ENCODE measurements around the gene CCL28.
A peak's percentile ranks its signal among the peaks of the same experiment; 100 is the strongest.
"Not testable (repeated sequence)": the region's sequence is repeated elsewhere in the genome, so short reads cannot be mapped to it uniquely, and the experiment has no call there.

CCL28 gene, protein sequence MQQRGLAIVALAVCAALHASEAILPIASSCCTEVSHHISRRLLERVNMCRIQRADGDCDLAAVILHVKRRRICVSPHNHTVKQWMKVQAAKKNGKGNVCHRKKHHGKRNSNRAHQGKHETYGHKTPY

DNA sequence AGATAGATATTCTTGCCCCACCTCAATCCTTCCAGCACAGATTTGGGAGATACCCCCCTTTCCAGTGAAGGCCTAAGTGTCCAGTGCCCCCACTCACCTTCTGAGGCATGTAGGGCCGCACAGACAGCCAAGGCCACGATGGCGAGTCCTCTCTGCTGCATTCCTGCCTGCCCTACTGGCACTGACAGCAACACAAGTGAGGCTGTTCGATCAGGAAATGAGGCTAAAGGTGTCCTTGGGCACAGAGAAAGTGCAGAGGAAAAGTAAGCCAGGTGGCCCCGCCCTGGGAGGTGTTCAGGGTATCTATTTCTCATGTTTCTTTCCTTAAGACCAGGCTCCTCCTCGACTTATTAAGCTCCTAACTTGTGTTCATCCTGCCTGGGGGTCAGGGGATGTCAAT is at the start of gene CCL28:
Gene CCL28 (minus strand): TSS at position 236 of the 400 bp plus-strand sequence. CDS start 75 bp downstream, at position 161.
- TF ChIP-seq, protein P1, sequence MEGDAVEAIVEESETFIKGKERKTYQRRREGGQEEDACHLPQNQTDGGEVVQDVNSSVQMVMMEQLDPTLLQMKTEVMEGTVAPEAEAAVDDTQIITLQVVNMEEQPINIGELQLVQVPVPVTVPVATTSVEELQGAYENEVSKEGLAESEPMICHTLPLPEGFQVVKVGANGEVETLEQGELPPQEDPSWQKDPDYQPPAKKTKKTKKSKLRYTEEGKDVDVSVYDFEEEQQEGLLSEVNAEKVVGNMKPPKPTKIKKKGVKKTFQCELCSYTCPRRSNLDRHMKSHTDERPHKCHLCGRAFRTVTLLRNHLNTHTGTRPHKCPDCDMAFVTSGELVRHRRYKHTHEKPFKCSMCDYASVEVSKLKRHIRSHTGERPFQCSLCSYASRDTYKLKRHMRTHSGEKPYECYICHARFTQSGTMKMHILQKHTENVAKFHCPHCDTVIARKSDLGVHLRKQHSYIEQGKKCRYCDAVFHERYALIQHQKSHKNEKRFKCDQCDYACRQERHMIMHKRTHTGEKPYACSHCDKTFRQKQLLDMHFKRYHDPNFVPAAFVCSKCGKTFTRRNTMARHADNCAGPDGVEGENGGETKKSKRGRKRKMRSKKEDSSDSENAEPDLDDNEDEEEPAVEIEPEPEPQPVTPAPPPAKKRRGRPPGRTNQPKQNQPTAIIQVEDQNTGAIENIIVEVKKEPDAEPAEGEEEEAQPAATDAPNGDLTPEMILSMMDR (conservative IDR thresholded peaks at IDR 0.05; ENCODE audit: control insufficient read depth, insufficient read depth, low read depth, low read length) = no peak
- no peak within 1 kb of the TSS for H3K4me3 ChIP-seq (ENCODE audit: control insufficient read depth, low read depth, low read length)

GRCh38 chr5:43461066-43461465 is 48.9 kb upstream of the CCL28 start:
- TF ChIP-seq, protein P1 (conservative IDR thresholded peaks at IDR 0.05; ENCODE audit: control insufficient read depth, insufficient read depth, low read depth, low read length) = no peak
- H3K4me3 ChIP-seq (ENCODE audit: control insufficient read depth, low read depth, low read length) = no peak overlapping the region
- no peak for DNase-seq (ENCODE audit: low read depth)

More for the DNA sequence above, at the start of gene CCL28:
- no peak for DNase-seq (ENCODE audit: low read depth)

- TF ChIP-seq, protein P1 (conservative IDR thresholded peaks at IDR 0.05; ENCODE audit: control insufficient read depth, insufficient read depth, low read depth, low read length) = no peak
- no peak overlapping the region for H3K4me3 ChIP-seq (ENCODE audit: control insufficient read depth, low read depth, low read length)
- DNase-seq (ENCODE audit: low read depth) = no peak
These were observed 44.4 kb upstream of the CCL28 start for GRCh38 chr5:43456556-43456955.

GRCh38 chr5:43441575-43441974 is 29.4 kb upstream of the CCL28 start:
- not testable (repeated sequence) for DNase-seq (ENCODE audit: low read depth); H3K4me3 ChIP-seq (ENCODE audit: control insufficient read depth, low read depth, low read length)

DNA sequence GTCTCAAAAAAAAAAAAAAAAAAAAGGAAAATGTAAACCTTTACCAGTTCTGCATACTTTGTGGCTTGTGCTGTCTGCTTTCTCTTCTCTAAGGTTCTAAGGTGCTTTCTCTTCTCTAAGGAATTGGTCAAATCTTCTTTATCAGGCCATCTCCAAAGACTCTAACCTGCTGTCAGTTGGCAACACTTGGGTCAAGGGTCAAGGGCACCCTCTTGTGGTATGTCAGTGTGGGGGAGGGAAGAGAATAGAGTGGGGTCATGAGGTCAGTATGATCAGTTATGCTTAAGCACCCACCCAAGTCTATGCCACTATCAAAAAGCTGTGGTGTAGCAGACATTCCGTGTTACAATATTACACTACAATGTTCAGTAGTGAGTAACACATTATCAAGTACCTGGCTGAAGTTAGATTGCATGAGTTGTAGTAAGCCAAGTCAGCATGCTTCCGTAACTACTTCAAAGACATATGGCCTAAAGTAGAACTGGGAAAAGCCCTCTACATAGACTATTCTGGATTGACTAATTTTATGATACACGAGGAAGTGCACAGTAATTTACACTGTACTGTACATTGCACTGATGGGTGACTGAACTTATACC is 25.0 kb upstream of the CCL28 start:
- TF ChIP-seq, protein P1 (conservative IDR thresholded peaks at IDR 0.05; ENCODE audit: control insufficient read depth, insufficient read depth, low read depth, low read length) = no peak
- no peak for DNase-seq (ENCODE audit: low read depth)
- H3K4me3 ChIP-seq (ENCODE audit: control insufficient read depth, low read depth, low read length) = no peak overlapping the region

- H3K4me3 ChIP-seq (ENCODE audit: control insufficient read depth, low read depth, low read length) = no peak overlapping the region
- TF ChIP-seq, protein P1 (conservative IDR thresholded peaks at IDR 0.05; ENCODE audit: control insufficient read depth, insufficient read depth, low read depth, low read length) = no peak
- DNase-seq (ENCODE audit: low read depth) = no peak
These were observed 21.2 kb upstream of the CCL28 start for GRCh38 chr5:43433382-43433781.

DNA sequence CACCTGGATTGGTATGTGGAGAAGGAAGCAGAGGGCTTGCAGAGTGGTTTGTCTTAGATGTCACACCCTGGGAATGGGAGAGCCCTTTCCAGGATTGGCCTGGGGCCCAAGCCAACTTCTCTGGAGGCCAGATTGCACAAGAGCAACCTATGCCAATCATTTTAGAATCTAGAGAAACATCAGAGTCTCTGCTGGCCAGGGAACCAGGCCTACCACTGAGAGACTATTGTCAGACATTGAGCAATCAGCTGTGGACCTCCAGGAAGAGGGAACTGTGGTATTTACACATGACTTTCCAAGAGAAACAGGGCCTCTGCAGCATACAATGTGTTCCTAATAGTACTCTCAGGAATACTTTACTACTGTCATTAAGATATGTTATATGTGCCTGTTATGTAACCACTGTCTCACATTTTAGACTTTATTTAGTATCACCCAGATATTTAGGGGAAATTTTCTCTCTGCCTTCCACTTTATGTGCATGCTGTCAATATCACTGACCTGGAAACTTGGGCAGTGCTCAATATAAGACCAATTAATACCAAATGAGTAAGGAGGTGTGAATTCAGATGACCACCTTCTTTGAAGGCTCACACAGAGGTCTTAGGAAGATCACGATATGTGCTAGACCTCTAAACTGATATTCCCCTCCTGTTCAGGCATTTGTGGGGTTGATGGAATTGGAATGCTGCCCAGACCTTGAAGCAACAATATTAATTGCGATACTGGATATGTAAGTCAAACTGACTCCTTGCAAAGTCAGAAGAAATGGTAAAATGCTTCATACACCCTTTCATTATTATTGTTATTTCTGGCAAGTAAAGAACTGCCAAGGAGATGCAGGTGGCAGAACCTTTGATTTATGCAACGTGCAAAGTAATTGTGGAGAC is 20.5 kb upstream of the CCL28 start:
- no peak overlapping the region for H3K4me3 ChIP-seq (ENCODE audit: control insufficient read depth, low read depth, low read length)
- TF ChIP-seq, protein P1 (conservative IDR thresholded peaks at IDR 0.05; ENCODE audit: control insufficient read depth, insufficient read depth, low read depth, low read length) = no peak
- DNase-seq (ENCODE audit: low read depth) = peak; percentile 86
